GM23338 (cell line): ENCODE measurements around the gene P4HA3. TPM values are rescaled to one million over a fixed set of nuclear protein-coding genes. Genes with fewer than 3 reads are reported as not detected.

Experiments used
- ATAC-seq: fragments of 200-7000 bp; cut with Tn5 transposase; 3 replicates; pipeline ENCODE4 v1.9.1; 2020
- DNase-seq: peaks from one replicate; pipeline ENCODE4 v3.0.0-alpha.2; 2015; ENCODE audit warnings: low spot score
- H2AFZ ChIP-seq: fragments of 200-600 bp; sonication (generic); 2 replicates; pipeline ENCODE4 v1.8.0; 2016; ENCODE audit warnings: antibody characterized with exemption, mild to moderate bottlenecking, moderate library complexity
- H3F3A ChIP-seq: fragments of 200-600 bp; sonication (generic); replicated peaks from 2 replicates; pipeline ENCODE4 v1.8.0; 2017; ENCODE audit warnings: antibody characterized with exemption, mixed run types, low read depth
- H3K27ac ChIP-seq: fragments of 200-600 bp; sonication (generic); 2 replicates; pipeline ENCODE4 v1.6.1; 2016; ENCODE audit warnings: low read depth
- H3K27me3 ChIP-seq: fragments of 200-600 bp; sonication (generic); 2 replicates; pipeline ENCODE4 v1.8.0; 2016; ENCODE audit warnings: mild to moderate bottlenecking, mixed run types, moderate library complexity; ENCODE audit not compliant: insufficient read depth
- H3K36me3 ChIP-seq: fragments of 200-600 bp; sonication (generic); 2 replicates; pipeline ENCODE4 v1.8.0; 2016; ENCODE audit warnings: mild to moderate bottlenecking; ENCODE audit not compliant: insufficient read depth
- H3K4me1 ChIP-seq: fragments of 200-600 bp; sonication (generic); 2 replicates; pipeline ENCODE4 v1.8.0; 2016; ENCODE audit warnings: mild to moderate bottlenecking, moderate library complexity; ENCODE audit not compliant: insufficient read depth
- H3K4me2 ChIP-seq: fragments of 200-600 bp; sonication (generic); 2 replicates; pipeline ENCODE4 v1.7.1; 2017; ENCODE audit warnings: mixed run types
- H3K4me3 ChIP-seq: fragments of 200-600 bp; sonication (generic); 2 replicates; pipeline ENCODE4 v1.6.1; 2016; ENCODE audit warnings: mixed run types
- H3K79me2 ChIP-seq: fragments of 200-600 bp; sonication (generic); replicated peaks from 2 replicates; pipeline ENCODE4 v1.8.0; 2017; ENCODE audit warnings: mild to moderate bottlenecking; ENCODE audit not compliant: insufficient read depth
- H3K9me2 ChIP-seq: fragments of 200-600 bp; sonication (generic); 2 replicates; pipeline ENCODE4 v1.8.0; 2017; ENCODE audit not compliant: insufficient read depth
- H4K20me1 ChIP-seq: fragments of 200-600 bp; sonication (generic); replicated peaks from 2 replicates; pipeline ENCODE4 v1.8.0; 2017; ENCODE audit warnings: mild to moderate bottlenecking; ENCODE audit not compliant: insufficient read depth
- H3K27ac Mint-ChIP-seq: 2 replicates; pipeline ENCODE4 v1.8.0; 2020; ENCODE audit warnings: inconsistent platforms, mild to moderate bottlenecking, moderate library complexity, mixed read lengths
- H3K27me3 Mint-ChIP-seq: 3 replicates; pipeline ENCODE4 v1.8.0; 2022; ENCODE audit warnings: low read depth, mild to moderate bottlenecking, moderate library complexity, mixed read lengths, inconsistent platforms; ENCODE audit not compliant: insufficient read depth, poor library complexity
- H3K36me3 Mint-ChIP-seq: 3 replicates; pipeline ENCODE4 v1.8.0; 2021; ENCODE audit warnings: low read depth, mild to moderate bottlenecking, inconsistent platforms, moderate library complexity, mixed read lengths
- H3K4me1 Mint-ChIP-seq: 3 replicates; pipeline ENCODE4 v1.8.0; 2020; ENCODE audit warnings: mild to moderate bottlenecking, inconsistent platforms, mixed read lengths
- H3K4me3 Mint-ChIP-seq: 3 replicates; pipeline ENCODE4 v1.8.0; 2021; ENCODE audit warnings: moderate library complexity, mild to moderate bottlenecking, inconsistent platforms, mixed read lengths
- H3K9me3 Mint-ChIP-seq: 3 replicates; pipeline ENCODE4 v1.8.0; 2020; ENCODE audit warnings: moderate library complexity, mild to moderate bottlenecking, inconsistent platforms, mixed read lengths
- ETS1 ChIP-seq: IDR thresholded peaks from 2 replicates; pipeline ENCODE4 v1.6.1; 2016; ENCODE audit warnings: antibody characterized with exemption
- JUNB ChIP-seq: IDR thresholded peaks from one replicate; pipeline ENCODE4 v1.6.1; 2016; ENCODE audit warnings: antibody characterized with exemption; ENCODE audit not compliant: unreplicated experiment
- POLR2AphosphoS5 ChIP-seq: IDR thresholded peaks from 2 replicates; pipeline ENCODE4 v1.6.1; 2016; ENCODE audit warnings: antibody characterized with exemption, low read depth
- STAT1 ChIP-seq: IDR thresholded peaks from one replicate; pipeline ENCODE4 v1.6.1; 2016; ENCODE audit warnings: antibody characterized with exemption; ENCODE audit not compliant: unreplicated experiment
- ZNF331 ChIP-seq: fragments of 250-450 bp; sonication (Bioruptor Pico); IDR thresholded peaks from 2 replicates; pipeline ENCODE4 v1.5.0; 2020; ENCODE audit warnings: low read depth, mild to moderate bottlenecking, moderate library complexity
- ZNF462 ChIP-seq: fragments of 250-450 bp; sonication (Bioruptor Pico); IDR thresholded peaks from 2 replicates; pipeline ENCODE4 v1.5.0; 2020; ENCODE audit warnings: mild to moderate bottlenecking, moderate library complexity
- polyA plus RNA-seq: library from polyadenylated mRNA; unstranded; fragments of >200 nt; fragmentation: Nextera tagmentation; extraction: Ambion mirVana; gene quantifications from 2 replicates; pipeline ENCODE4 v1.2.1, GENCODE V29; 2016
- total RNA-seq: library from RNA; depleted of rRNA; stranded (reverse); fragments of >200 nt; shearing (Covaris generic); gene quantifications from 2 replicates; pipeline ENCODE4 v1.2.3, GENCODE V29; 2014

The P4HA3 gene
- total and polyA plus RNA-seq, 2 experiments from 2014 or later, result 0.08 TPM; not detected in 1

DNA sequence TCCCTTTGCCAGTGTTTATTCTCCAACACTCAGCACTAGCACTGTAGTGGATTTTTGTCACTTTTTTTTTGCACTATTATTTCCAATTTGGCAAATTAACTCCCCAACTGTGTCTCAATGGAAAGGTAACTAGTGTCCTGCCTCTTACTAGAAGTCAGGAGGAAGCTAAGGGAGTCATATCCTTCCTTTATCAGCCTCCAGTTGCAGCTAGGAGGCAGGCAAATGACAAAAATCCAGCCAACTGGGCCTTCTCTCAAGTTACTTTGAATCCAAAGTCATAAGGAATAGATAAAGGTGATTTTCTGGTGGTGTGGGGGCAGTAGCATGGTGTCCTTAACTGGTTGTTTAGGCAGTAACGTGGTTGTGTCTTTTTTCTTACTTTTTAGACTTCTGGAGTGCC, 15.6 kb upstream of the P4HA3 start:
- no peak for TF ChIP-seq ETS1
- Histone ChIP-seq H3K4me3 (no peak overlapping the region), H3K27ac (no peak overlapping the region; the same call in 1 of the 2 replicates), H3F3A (no peaks in the 10 kb centered on the region), H3K4me1 (no peaks in the 10 kb centered on the region), H3K27me3 (no peaks in the 10 kb centered on the region), H3K4me2 (no peak overlapping the region), H4K20me1 (no peaks in the 10 kb centered on the region), H3K36me3 (peaks cover 3% of the 10 kb centered on the region; the same call in 1 of the 2 replicates), H2AFZ (no peak overlapping the region), H3K79me2 (no peaks in the 10 kb centered on the region), H3K9me2 (no peaks in the 10 kb centered on the region)
- Mint-ChIP-seq H3K36me3 (peaks cover 15% of the 10 kb centered on the region), H3K27ac (no peak overlapping the region), H3K4me1 (peaks cover 7% of the 10 kb centered on the region), H3K4me3 (no peak overlapping the region), H3K9me3 (peaks cover 10% of the 10 kb centered on the region), H3K27me3 (peaks cover 4% of the 10 kb centered on the region)
- ATAC-seq (no peak), DNase-seq (no peak)

GRCh38 chr11:74326665-74327064, 15.2 kb upstream of the P4HA3 start:
- no peaks in the 10 kb centered on the region for H3K9me2 ChIP-seq
- no peaks in the 10 kb centered on the region for H4K20me1 ChIP-seq
- no peak overlapping the region for H3K4me3 Mint-ChIP-seq
- no peak overlapping the region for H2AFZ ChIP-seq
- no peak overlapping the region for H3K4me2 ChIP-seq
- no peak for ATAC-seq
- no peaks in the 10 kb centered on the region for H3K27me3 ChIP-seq
- peaks cover 3% of the 10 kb centered on the region; the same call in 1 of the 2 replicates for H3K36me3 ChIP-seq
- H3K9me3 Mint-ChIP-seq, result peaks cover 10% of the 10 kb centered on the region
- H3F3A ChIP-seq, result no peaks in the 10 kb centered on the region
- no peak overlapping the region for H3K27ac ChIP-seq
- no peak for DNase-seq
- H3K4me1 ChIP-seq, result no peaks in the 10 kb centered on the region
- H3K4me3 ChIP-seq, result no peak overlapping the region
- H3K27me3 Mint-ChIP-seq, result peaks cover 5% of the 10 kb centered on the region
- peaks cover 15% of the 10 kb centered on the region for H3K36me3 Mint-ChIP-seq
- no peaks in the 10 kb centered on the region for H3K79me2 ChIP-seq
- TF ChIP-seq POLR2AphosphoS5 (no peak), STAT1 (no peak), ZNF331 (CRISPR knock-in tag) (no peak), ZNF462 (CRISPR knock-in tag) (no peak), JUNB (no peak)
- no peak overlapping the region for H3K27ac Mint-ChIP-seq
- H3K4me1 Mint-ChIP-seq, result peaks cover 7% of the 10 kb centered on the region
